Ectodermal cell (in vitro differentiated cells): ENCODE measurements around the gene GALNT2.

Source experiments
- H3K27ac ChIP-seq: 2 replicates; pipeline ENCODE4 v1.7.0; 2013; ENCODE audit warnings: mild to moderate bottlenecking, low read depth, low read length; ENCODE audit not compliant: insufficient read depth, poor library complexity, severe bottlenecking
- H3K27me3 ChIP-seq: 2 replicates; pipeline ENCODE4 v1.7.0; 2013; ENCODE audit warnings: mild to moderate bottlenecking, low read length; ENCODE audit not compliant: insufficient read depth, control insufficient read depth, poor library complexity, severe bottlenecking
- H3K36me3 ChIP-seq: one replicate; pipeline ENCODE4 v1.7.0; 2013; ENCODE audit warnings: low read length; ENCODE audit not compliant: control insufficient read depth, insufficient read depth
- H3K4me1 ChIP-seq: one replicate; pipeline ENCODE4 v1.7.0; 2013; ENCODE audit warnings: low read length; ENCODE audit not compliant: control insufficient read depth, insufficient read depth
- H3K4me3 ChIP-seq: 2 replicates; pipeline ENCODE4 v1.7.0; 2013; ENCODE audit warnings: low read depth, low read length, control low read depth; ENCODE audit not compliant: insufficient read depth
- H3K9me3 ChIP-seq: 2 replicates; pipeline ENCODE4 v1.7.0; 2013; ENCODE audit warnings: mild to moderate bottlenecking, low read length, moderate library complexity; ENCODE audit not compliant: control insufficient read depth
- WGBS, 2 experiments: methylation state at CpG; one replicate each; pipeline ENCODE4 v1.1.7; 2013; ENCODE audit warnings: missing lambda C conversion rate in 2 of 2; 5-methylcytosine and 5-hydroxymethylcytosine counted together

GALNT2 gene

GRCh38 chr1:230317823-230318819 is 251.1 kb downstream of the GALNT2 start:
- Histone ChIP-seq H3K4me1 (no peaks in the 10 kb centered on the region), H3K9me3 (no peaks in the 10 kb centered on the region), H3K4me3 (no peak overlapping the region), H3K27ac (no peak overlapping the region), H3K36me3 (no peaks in the 10 kb centered on the region), H3K27me3 (no peaks in the 10 kb centered on the region)
- 91 to 93% methylated on average over 23 of the region's 23 CpGs for WGBS, 2 experiments

DNA sequence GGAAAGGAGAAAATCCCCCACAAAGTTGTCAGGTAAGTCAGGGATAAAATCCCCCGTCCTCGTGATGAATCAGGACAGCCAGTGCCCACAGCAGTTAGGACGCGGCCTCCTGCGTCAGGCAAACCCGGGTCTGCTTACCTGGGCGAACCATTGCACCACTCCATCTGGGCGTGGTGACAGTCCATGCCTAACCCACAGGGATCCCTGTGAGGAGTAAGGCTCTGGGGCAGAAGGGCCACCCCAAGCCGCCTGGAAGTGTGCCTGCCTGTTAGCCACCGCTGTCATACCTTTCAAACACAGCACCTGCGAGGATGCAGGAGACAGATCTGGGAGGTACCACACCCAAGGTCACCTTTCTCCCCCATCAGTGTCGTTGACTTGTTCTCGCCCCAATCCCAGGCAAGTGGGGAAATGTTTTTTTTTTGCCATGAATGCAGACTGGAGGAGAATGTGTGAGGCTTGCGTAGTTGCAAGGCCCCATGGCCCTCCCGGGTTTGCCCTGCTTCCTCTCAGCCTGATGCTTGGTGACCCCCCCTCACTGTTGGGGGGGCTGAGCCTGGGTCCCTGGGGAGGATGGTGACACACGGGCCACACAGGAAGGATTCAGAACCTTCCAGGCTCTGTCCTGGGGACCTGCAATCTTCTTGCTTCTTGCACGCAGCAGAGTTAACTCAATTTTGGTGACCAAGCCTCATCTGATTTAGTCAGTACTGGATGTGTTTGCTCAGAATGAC is 252.1 kb downstream of the GALNT2 start:
- Histone ChIP-seq H3K36me3 (no peaks in the 10 kb centered on the region), H3K27ac (no peak overlapping the region), H3K9me3 (no peaks in the 10 kb centered on the region), H3K27me3 (no peaks in the 10 kb centered on the region), H3K4me1 (no peaks in the 10 kb centered on the region), H3K4me3 (no peak overlapping the region)
- 93 to 94% methylated on average over 17 of the region's 17 CpGs for WGBS, 2 experiments

DNA sequence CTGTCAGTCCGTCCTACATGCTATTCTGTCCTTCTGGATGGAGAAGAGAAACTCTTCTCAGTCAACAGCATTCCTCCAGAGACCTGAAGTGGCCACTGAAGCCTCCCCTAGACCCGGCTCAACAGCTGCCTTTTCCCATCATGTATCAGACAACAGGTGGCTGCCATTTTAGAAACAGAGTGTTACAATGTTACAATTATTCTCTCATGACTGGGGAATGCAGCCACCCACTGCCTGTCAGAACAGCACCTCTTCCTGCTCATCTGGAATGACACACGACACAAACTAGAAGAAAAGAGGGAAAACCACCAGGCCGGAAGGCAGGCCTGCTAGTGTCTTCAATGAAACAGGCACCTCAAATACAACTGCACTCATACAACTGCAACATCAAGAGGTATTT is 253.8 kb downstream of the GALNT2 start:
- H3K4me3 ChIP-seq: no peak overlapping the region
- H3K4me1 ChIP-seq: no peaks in the 10 kb centered on the region
- H3K36me3 ChIP-seq: no peaks in the 10 kb centered on the region
- no peaks in the 10 kb centered on the region for H3K9me3 ChIP-seq
- no peak overlapping the region for H3K27ac ChIP-seq
- 85 to 90% methylated on average over 4 of the region's 4 CpGs for WGBS, 2 experiments
- H3K27me3 ChIP-seq: no peaks in the 10 kb centered on the region

DNA sequence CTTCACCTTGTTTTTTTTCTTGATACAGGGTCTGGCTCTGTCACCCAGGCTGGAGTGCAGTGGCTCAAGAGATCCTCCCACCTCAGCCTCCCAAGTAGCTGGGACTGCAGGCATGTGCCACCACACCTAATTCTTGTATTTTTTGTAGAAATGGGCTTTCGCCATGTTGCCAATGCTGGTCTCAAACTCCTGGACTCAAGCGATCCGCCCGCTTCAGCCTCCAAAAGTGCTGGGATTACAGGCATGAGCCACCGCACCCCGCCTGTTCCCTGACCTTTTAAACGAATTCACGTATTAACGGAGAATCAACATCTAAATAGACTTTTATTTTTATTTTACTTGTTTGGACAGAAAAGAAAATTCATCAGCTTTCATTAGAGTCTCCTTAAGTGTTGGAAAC is 254.3 kb downstream of the GALNT2 start:
- H3K27ac ChIP-seq: no peak overlapping the region
- no peaks in the 10 kb centered on the region for H3K4me1 ChIP-seq
- no peaks in the 10 kb centered on the region for H3K9me3 ChIP-seq
- no peaks in the 10 kb centered on the region for H3K36me3 ChIP-seq
- H3K4me3 ChIP-seq: no peak overlapping the region
- H3K27me3 ChIP-seq: no peaks in the 10 kb centered on the region
- WGBS, 2 experiments: 90% methylated on average over 8 to 9 of the region's 9 CpGs

DNA sequence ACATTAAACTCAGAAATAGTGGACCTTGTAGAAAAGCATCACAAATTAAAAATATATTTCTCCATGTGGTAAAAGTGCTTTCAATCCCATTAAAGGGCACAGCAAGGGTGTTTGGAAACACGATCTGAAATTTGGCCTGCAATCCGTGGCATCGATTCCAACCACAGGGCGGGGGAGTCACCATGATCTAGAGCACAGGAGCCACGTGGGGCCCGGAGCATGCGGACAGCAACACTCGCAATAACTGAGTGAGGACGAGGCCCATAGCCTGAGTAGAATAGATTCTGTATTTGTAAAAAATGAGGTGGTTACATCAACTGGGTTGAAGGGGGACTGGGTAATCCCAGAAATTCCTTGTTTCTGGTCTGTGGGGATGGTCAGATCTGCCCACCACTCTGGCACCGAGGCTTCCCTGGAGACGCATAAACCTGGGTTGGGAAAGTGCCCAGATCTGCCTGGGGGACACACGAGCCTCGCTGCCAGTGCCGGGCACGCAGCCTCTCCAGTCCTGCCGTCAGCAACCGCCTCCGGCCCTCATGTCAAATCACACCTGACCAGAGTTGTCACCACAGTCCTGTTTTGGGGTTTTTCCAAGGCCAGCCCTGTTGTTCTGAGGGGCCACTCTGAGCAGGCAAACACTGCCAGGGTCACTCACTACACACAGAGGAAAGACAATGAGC is 254.8 kb downstream of the GALNT2 start:
- Histone ChIP-seq H3K4me1 (no peaks in the 10 kb centered on the region), H3K9me3 (no peaks in the 10 kb centered on the region), H3K36me3 (no peaks in the 10 kb centered on the region), H3K27ac (no peak overlapping the region), H3K4me3 (no peak overlapping the region), H3K27me3 (no peaks in the 10 kb centered on the region)
- 95% methylated on average over 18 of the region's 18 CpGs for WGBS, 2 experiments

- Histone ChIP-seq H3K27ac (no peak overlapping the region), H3K4me3 (no peak overlapping the region), H3K4me1 (no peaks in the 10 kb centered on the region), H3K27me3 (no peaks in the 10 kb centered on the region), H3K9me3 (no peaks in the 10 kb centered on the region), H3K36me3 (no peaks in the 10 kb centered on the region)
- 94 to 96% methylated on average over 15 of the region's 15 CpGs for WGBS, 2 experiments
Observed at GRCh38 chr1:230322421-230322756, 255.4 kb downstream of the GALNT2 start.

DNA sequence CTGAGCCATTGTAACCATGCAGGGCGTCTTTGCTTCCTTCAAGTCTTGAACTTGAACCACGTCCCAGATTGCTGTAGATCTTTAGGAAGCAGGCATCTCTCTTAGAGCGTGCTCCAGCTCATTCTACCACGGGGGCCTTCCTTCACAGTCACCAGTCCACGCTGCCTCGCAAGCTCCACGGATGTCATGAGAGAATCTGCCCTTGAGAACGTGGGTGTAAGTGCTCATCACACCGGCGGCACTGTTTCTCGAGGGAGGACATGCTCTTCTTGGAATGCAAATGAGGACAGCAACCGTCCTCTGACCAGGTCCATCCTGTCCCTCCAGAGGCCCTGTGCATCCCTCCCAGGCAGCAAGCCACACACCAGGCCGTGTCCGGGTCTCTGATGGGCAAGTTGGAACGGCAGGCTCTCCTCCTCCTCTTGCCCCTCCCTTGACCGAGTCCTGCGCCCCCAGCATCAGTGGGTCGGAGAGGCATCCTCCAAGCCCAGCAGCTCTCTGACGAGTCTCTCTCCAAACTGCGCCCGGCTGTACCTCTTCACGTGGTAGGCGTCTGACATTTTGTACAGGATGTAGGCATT is 256.0 kb downstream of the GALNT2 start:
- Histone ChIP-seq H3K4me3 (no peak overlapping the region), H3K36me3 (no peaks in the 10 kb centered on the region), H3K4me1 (no peaks in the 10 kb centered on the region), H3K9me3 (no peaks in the 10 kb centered on the region), H3K27ac (no peak overlapping the region), H3K27me3 (no peaks in the 10 kb centered on the region)
- 95 to 96% methylated on average over 23 of the region's 23 CpGs for WGBS, 2 experiments

GRCh38 chr1:230323686-230324085 is 256.6 kb downstream of the GALNT2 start:
- Histone ChIP-seq H3K4me3 (no peak overlapping the region), H3K4me1 (no peaks in the 10 kb centered on the region), H3K27me3 (no peaks in the 10 kb centered on the region), H3K27ac (no peak overlapping the region), H3K9me3 (no peaks in the 10 kb centered on the region), H3K36me3 (no peaks in the 10 kb centered on the region)
- 94 to 95% methylated on average over 9 of the region's 9 CpGs for WGBS, 2 experiments

- Histone ChIP-seq H3K4me3 (no peak overlapping the region), H3K27ac (no peak overlapping the region), H3K36me3 (no peaks in the 10 kb centered on the region), H3K9me3 (no peaks in the 10 kb centered on the region), H3K27me3 (no peaks in the 10 kb centered on the region), H3K4me1 (no peaks in the 10 kb centered on the region)
- 91% methylated on average over 31 of the region's 31 CpGs for WGBS, 2 experiments
Observed at GRCh38 chr1:230326971-230327891, 260.2 kb downstream of the GALNT2 start.
